HG03097 (cell line): Measurements from ENCODE around the gene EEF1AKMT1.

Experiments
- ATAC-seq: cut with Tn5 transposase; IDR thresholded peaks from one replicate; pipeline ENCODE4 v1.9.1; 2021; ENCODE audit not compliant: unreplicated experiment, low FRiP score

Gene EEF1AKMT1

DNA sequence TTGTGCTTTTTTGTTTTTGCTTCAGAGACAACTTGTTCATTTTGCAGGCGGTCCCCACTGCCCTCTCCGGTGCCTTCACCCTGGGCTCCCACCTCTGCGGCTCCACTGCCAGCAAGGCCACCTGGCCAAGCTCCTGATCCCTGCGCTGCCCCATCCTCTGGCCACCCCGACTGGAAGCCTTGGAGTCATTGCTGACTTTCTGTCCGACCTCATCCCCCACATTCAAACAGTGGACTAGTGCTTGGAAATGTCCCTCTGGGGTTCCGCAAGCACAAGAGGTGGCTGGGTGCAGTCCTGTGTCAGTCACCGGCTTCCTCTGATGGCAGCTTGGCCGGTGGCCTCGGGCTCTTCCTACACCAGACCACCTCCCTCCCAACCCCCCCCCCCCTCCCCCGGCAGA, 53.3 kb downstream of the EEF1AKMT1 start:
- ATAC-seq: no peak

DNA sequence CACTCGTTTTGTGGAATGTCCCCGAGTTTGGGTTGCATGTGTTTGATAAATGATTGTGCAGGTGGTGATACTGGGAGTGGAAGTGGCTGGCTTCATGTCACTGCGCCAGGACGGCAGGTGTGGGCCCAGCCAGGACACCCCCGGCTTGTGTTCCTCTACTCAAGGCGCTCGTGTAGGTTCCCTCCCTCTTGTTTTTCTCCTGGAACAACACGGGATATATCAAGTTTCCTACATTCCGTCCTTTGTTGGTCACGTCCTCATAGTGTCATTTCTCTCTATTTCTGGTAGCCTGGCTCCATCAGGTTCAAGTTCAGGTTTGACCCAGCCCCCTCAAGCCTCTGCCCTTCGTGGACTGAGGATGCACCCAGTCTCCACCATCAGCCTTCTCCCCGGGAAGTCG, 54.0 kb downstream of the EEF1AKMT1 start:
- ATAC-seq: no peak

DNA sequence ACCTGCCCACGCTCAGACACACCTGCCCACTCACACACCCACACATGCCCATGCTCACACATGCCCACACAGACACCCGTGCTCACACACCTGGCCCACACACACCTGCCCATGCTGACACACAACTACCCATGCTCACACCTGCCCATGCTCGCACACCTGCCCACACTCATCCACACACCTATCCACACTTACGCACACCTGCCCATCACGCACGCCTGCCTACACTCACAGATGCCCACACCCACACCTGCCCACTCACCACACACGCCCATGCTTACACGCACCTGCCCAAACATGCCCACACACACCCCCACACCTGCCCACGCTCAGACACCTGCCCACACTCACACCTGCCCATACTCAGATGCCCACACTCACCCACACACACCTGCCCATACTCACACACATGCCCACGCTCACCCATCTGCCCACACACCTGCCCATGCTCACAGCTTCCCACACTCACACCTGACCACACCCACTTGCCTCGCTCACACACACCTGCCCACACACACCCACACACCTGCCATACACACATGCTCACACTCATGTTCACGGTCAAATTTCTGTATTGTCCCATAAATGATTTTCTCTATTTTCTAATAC, 54.7 kb downstream of the EEF1AKMT1 start:
- ATAC-seq: no peak

- ATAC-seq: no peak
Measured at GRCh38 chr13:20717581-20718542, 55.9 kb downstream of the EEF1AKMT1 start.

- ATAC-seq: no peak
Measured at GRCh38 chr13:20716951-20717350, 56.8 kb downstream of the EEF1AKMT1 start.

GRCh38 chr13:20715330-20715712, 58.4 kb downstream of the EEF1AKMT1 start:
- no peak for ATAC-seq

GRCh38 chr13:20714563-20715329, 59.0 kb downstream of the EEF1AKMT1 start:
- ATAC-seq: no peak

GRCh38 chr13:20714161-20714560, 59.6 kb downstream of the EEF1AKMT1 start:
- no peak for ATAC-seq

GRCh38 chr13:20713751-20714150, 60.0 kb downstream of the EEF1AKMT1 start:
- no peak for ATAC-seq

DNA sequence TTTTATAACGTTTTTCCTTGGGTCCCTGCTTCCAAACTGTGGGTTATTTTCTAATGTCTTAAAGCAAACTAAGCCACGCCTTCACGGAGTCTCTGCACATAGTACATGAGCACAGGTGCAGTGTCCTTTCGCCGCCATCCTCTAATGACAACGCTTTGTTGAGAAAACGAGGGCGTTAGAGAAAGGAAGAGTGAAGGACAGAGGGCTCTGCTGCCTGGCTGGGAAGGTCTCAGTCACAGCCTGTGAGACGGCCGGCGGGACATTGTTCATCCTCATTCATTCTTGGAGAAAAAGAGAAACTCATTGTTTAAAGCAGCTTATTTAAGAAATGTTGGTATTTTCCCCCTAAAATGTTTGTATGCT, 60.8 kb downstream of the EEF1AKMT1 start:
- ATAC-seq: no peak

DNA sequence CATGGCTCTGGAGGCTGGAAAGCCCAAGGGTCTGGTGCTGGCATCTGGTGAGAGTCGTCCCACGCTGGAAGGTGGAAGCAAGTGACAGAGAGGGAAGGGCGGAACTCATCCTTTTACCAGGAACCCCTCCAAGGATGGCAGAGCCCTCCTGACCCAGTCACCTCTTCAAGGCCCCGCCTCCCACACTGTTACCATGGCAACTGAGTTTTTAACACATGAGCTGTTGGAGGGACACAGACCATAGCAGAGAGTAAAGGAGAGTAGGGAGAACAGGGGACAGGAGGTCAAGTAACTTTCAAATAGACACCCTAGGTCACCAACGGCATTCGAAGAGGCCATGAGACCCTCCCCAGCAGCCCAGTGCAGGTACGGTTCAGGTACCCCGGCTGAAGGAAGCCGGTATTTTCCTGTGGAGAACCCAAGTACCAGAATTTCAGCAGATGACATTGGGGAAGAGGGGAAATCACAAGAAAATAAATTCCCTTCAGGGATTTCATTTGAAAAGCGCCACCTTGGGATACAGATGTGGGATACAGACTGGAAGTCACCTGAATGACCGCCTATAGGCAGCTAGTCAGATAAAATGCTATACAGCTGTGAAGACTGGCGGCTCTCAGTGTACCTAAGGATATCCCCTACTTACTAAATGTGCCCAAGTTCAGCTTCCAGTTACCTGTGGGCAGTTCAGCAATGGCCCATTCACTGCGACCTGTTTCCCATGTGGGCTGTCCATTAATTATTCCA, 62.3 kb downstream of the EEF1AKMT1 start:
- no peak for ATAC-seq

DNA sequence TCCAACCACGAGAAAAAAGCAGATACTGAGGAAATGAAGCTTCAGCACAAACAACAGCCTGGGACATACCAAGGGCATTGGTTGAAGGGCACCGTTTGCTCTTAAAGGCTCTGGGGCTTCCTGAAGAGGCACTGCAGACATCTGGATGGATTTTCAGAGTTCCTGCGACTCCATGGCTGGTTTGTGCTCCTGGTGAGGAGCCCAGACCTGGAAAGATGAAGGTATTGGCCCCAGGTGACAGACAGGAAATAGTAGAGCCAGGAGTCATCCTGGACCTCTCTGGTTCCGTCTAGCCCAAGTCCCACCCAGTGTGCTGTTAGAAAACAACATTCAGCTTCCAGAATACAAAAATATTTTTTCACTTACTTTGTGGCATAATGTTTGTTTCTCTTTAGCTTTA, 64.0 kb downstream of the EEF1AKMT1 start:
- ATAC-seq: no peak

- no peak for ATAC-seq
Measured at GRCh38 chr13:20709369-20709768, 64.4 kb downstream of the EEF1AKMT1 start.

- no peak for ATAC-seq
Measured at GRCh38 chr13:20708216-20708615, 65.5 kb downstream of the EEF1AKMT1 start.

DNA sequence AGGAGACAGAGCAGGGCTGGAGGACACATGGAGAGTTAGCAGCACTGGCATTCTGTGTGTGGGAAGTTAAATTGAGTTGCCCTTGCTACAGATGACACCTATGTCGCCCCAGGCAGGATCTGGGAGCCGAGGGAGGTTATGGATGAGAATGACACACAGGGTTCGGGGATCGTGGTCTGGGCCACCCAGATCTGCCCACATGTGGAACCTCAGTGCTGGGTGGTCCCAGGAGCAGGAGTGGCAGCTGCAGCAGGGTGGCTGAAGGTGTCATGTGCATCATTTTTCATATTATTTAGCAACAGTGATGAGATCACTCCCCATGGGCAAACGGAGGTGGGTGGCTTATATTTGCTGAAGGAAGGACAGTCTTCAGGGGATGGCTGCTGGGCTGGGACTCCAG, 67.1 kb downstream of the EEF1AKMT1 start:
- ATAC-seq: no peak

GRCh38 chr13:20704459-20705069, 69.2 kb downstream of the EEF1AKMT1 start:
- ATAC-seq: no peak

- ATAC-seq: peak; percentile 90
Measured at GRCh38 chr13:20703780-20704458, 69.8 kb downstream of the EEF1AKMT1 start.

DNA sequence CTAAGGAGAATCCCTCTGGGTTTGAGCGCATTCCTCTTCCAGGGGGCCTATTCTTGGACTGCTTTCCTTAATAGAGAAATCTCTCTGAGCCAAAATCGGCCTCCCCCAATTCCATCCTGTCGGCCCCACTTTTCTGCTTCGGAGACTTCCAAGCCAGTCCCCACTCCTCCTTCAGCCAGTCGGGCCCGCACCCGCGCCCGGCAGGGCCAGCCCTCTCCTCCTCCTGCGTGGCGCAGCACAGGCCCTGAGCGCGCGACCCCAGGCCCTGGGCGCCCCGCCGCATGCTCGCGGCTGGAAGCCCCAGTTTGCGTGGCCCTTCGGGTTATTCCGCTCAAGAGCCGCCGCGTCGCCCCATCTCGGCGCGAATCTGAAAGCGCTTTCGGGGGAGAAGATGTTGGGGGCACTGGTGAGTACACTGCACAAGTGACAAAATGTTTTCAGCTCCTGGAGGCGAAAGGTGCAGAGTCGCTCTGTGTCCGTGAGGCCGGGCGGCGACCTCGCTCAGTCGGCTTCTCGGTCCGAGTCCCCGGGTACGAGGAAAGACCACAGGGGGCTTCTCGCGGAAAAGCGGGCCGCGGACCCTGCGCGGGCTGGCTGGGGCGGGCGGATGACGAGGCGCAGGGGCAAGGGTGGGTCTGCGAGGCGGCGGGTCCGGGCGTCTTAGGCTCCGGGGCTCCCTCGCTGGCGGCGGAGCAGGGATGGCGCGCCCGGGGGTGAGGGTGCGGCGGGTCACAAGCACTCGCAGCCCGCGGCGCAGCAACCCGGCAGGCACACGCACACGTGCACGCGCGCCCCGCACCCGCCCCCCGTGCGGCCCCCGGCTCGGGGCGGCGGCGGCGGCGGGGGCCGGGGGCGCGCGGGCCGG, 70.6 kb downstream of the EEF1AKMT1 start, which contains the start of gene IL17D:
Gene IL17D (plus strand): TSS at position 785 of the 865 bp plus-strand sequence. CDS start 303 bp downstream, outside the sequence.
- ATAC-seq: peak; percentile 29

DNA sequence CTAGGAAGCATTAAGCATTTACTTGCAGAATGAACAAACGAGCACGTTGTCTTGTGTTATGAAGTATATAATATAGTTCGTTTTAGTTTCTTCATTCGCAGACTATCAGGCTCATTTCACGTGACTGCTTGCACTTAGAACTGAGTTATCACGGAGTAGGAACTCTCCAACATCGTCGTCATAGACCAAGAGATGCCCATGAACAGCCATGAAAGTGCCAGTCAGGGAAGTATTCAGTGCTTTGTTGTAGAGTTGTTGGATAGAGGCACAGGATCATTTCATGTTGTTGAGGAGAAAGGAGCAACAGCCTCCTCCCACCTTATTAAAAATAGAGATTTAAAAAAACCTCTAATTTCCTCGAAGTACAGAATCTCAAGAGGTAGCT, 71.2 kb downstream of the EEF1AKMT1 start:
- ATAC-seq: no peak
